Fibroblast of lung (primary cell): Measurements from ENCODE around the gene MRGPRF.

Source experiments
- CTCF ChIP-seq, 2 donors: IDR thresholded peaks in 1 of 2; conservative IDR thresholded peaks in 1 of 2; 1 replicate in 1 of 2; 2 replicates in 1 of 2; pipeline ENCODE4 v1.5.1; 2011 to 2012; ENCODE audit warnings: low read length in 2 of 2, control low read depth in 1 of 2, inconsistent platforms in 1 of 2, low read depth in 1 of 2, mild to moderate bottlenecking in 1 of 2
- EZH2 ChIP-seq: IDR thresholded peaks from 2 replicates; pipeline ENCODE4 v1.5.1; 2012; ENCODE audit warnings: low read length, control low read depth, mild to moderate bottlenecking; ENCODE audit errors: missing control alignments

GRCh38 chr11:69035150-69035945 lies 22.3 kb upstream of the MRGPRF start:
- TF ChIP-seq CTCF (conservative IDR thresholded peaks at IDR 0.05 in 1 of 2, IDR thresholded peaks at IDR 0.05 in 1 of 2; ENCODE audit: low read depth in 1 of 2, low read length in 2 of 2) (no peak), EZH2 (no peak)
